HG03378 (cell line): Measurements from ENCODE around the gene ZBTB5.
"Not testable (repeated sequence)": the region's sequence is repeated elsewhere in the genome, so short reads cannot be mapped to it uniquely, and the experiment has no call there.

Experiments used
- ATAC-seq: cut with Tn5 transposase; IDR thresholded peaks from one replicate; pipeline ENCODE4 v1.9.1; 2021; ENCODE audit warnings: mild to moderate bottlenecking, moderate library complexity; ENCODE audit not compliant: unreplicated experiment

Gene ZBTB5

DNA sequence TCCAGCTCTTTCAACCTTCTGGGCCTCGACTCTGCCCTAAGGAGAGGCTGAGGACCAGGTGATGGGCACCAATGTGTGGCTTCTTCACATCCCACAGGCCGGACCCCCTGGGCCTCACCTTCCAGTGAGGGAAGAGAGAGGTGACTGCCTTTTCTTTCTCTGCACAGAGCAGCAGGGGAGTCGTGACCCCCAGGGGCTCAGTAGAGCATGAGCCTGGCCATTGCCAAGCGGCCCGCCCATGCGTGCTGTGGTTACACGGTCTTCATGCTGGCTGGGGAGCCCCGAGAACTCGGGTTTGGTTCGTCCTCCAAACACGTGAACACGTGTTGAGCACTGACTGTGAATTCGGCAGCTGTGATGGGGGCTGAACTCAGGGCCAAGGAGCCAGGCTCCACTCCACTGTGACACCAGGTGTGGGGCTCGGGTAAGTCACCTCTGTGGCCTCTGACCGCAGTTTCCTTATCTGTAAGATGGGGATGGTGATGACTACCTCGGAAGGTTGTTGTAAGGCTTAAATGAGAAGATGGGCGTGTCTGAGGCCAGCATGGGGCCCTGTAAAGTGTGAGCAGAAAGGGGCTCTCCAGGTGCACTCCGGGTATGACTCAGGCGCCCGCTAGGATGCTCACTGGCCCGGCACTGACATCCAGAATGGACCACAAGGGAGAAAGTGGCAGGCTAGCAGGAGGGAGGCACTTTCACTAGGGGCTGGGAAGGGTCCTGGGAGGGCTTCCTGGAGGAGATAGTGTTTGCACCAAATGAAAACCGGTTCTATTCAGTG lies 56.1 kb downstream of the ZBTB5 start:
- ATAC-seq = peak; percentile 89

DNA sequence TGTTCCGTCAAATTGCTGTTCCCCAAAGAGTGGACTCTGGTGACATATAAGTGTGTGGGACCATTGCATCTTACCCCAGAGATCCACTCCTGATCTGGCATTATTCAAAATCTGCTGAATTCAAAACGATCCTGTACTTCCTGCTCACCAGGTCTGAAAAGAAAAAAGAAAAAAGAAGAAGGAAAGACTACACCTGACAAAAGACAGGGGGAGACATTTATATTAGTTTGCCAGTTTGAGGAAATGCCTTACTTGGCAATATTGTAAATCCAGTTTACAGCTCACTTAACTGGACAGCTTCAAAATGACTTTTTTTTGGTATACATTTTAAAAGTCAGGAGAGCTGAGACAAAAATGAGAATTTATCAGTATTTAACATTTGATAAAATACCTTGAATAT lies 57.8 kb downstream of the ZBTB5 start:
- ATAC-seq = no peak

DNA sequence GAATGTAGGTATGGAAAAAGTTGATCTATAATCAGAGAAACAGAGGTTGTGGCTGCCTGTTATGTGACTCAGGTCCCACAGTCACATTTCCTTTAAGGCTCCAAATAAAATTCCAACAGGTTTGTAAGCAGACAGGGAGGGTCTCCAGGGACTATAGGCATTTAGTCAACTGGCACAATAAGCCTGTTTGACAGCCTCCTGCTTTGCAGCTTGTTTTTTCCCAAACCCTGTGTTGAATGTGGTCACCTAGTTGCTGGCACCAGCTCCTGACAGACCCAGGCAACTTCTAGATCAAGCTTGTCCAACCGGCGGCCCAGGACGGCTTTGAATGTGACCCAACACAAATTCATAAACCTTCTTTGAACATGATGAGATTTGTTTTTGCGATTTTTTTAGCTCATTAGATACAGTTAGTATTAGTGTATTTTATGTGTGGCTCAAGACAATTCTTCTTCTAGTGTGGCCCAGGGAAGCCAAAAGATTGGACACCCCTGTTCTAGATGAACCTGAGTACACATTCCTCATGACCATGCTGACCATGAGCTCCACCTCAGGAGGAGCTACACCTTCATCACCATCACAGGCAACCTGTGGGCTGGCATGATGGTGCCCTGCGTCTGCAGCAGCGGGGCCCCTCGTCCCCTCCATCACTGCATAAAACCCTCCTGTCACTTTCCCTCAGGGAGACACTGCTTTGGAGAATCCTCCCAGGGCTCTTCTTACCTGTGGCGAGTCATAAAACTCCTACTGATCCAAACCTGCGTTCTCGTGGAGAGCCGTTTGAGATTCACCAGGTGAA lies 58.4 kb downstream of the ZBTB5 start:
- no peak for ATAC-seq

DNA sequence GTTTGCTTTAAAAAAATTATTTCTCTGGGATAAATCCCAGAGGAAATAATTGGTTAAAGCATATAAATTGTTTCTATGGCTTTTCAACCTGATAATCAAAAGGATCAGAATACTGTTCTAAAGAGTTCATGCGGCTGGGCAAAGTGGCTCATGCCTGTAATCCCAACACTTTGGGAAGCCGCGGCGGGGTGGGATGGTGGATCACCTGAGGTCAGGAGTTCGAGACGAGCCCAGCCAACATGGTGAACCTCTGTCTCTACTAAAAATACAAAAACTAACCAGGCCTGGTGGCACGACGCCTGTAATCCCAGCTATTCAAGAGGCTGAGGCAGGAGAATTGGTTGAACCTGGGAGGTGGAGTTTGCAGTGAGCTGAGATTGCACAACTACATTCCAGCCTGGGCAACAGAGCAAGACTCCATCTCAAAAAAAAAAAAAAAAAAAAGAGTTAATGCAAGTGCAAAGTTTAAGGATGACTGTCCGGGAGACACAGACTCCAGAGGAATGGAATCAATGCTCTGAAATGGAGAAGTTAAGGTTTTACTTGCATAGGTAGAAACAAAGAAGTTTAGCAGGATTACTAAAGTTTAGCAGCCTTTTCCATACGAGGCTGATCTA lies 59.4 kb downstream of the ZBTB5 start:
- ATAC-seq = no peak

DNA sequence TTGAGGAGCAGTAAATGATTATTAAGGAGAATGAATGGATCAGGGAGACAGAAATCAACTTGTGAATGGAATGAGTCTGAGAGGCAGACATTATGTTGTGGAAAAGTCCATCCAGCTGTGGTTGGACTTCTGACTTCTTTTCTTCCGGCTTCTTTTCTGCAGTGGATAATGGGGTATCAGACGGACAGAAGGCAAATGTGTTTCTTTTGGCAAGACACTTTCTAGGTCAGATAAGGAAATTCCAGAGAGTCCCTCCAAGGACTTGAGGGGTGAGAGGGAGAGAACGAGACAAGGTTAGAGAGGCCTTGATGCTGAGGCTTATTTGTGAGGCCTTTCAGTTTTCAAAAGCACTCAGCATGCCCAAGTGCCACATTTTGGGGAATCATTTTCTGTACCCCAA lies 59.9 kb downstream of the ZBTB5 start:
- no peak for ATAC-seq

DNA sequence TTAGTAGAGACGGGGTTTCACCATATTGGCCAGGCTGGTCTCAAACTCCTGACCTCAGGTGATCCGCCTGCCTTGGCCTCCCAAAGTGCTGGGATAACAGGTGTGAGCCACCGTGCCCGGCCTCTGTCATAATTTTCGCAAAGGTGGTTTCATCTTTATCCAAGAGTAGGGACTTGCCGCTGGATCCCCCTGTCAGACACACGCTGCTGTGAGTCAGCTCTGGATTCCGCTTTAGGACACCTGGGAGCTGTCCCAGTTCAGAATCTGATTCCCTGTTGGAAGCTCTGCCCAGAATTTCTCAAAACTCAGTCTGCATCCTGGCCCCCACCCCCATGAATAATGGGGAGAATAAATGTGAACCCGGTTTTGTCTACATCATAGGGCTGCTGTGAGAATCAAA lies 60.7 kb downstream of the ZBTB5 start:
- no peak for ATAC-seq

DNA sequence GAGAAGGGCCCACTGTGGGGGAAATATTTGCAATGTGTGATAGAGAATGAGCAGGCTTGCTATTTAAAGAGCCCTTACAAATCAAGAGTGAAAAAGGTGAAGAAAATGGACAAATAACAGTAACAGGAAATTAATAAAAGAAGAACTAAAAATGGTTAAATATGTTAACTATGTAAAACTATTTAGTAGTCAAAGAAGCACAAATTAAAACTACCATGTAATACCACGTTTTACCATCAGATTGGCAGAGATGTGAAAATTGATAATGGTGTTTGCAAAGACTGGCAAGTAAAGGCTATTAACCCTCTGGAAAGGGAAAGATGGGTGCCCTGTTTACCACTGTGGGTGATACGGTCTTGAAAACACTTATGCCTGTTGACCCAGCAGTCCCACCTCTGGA lies 65.9 kb downstream of the ZBTB5 start:
- ATAC-seq = no peak

DNA sequence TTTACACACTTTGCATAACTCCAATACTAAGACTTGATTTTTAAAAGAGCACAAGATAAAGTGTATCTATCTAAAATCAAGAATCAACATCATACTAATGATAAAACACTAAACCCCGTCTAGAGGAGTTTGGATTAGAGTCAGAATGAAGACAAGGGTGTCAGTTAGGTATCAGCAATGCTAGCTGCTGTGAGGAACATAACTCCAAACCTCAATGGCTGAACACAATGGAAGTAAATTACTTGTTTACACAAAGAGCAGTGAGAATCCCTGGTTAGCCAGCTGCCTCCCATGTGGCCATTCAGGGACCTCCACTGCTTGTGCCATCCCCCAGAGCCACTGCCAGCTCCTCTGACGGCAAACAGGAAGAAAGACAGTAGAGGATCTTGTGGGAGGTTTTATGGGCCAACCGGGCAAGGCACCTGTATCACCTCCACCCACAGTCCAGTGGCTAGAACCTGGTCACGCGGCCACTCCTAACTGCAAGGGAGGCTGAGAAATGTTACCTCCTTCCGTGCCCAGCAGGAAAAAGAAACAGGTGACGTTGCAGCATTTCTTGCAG lies 66.7 kb downstream of the ZBTB5 start:
- no peak for ATAC-seq

DNA sequence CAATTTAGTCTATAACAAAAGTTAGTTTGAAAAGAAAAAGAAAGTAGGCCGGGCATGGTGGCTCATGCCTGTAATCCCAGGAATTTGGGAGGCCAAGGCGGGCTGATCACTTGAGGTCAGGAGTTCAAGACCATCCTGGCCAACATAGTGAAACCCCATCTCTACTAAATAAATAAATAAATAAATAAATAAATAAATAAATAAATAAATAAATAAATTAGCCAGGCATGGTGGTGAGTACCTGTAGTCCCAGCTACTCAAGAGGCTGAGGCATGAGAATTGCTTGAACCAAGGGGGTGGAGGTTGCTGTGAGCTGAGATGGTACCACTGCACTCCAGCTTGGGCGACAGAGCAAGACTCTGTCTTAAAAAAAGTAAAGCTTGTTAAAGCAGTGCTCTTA lies 67.3 kb downstream of the ZBTB5 start:
- not testable (repeated sequence) for ATAC-seq

DNA sequence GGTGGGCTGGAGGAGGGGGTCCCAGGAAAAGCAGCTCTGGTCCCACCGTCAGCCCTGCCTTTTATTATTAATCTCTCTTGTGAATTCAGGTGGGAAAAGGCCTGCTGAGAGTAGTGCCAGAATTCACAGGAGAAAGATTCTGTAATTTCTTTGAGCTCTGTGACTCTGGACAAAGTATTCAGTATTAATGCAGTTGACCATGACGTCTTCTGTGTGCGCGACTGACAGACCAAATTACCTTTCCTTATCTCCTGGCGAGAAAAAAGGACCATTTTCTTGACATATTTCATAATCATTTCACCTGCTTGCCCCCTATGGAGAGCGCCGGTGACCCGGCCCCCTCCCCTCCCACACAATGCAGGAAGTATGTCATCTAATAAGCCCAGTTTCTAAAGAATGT lies 69.6 kb downstream of the ZBTB5 start:
- no peak for ATAC-seq

DNA sequence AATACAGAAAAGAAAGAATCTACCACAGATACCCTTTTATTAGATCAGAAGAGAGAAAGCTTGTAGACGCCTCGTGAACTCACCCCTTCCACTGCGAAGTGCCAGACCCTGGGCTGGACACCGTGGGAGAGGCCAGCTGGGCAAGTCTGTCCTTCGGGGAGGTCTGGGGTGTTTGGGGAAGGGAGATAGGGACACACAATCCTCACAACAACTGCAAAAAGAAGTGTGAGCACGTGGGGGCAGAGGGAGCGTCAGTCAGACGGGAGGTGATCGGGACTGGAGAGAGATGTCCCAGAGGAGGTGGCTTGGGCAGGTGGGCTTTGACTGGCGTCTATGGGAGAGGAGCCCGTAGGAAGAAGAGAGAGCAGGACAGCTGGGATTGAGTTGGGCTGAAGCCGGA lies 70.0 kb downstream of the ZBTB5 start:
- ATAC-seq = no peak

DNA sequence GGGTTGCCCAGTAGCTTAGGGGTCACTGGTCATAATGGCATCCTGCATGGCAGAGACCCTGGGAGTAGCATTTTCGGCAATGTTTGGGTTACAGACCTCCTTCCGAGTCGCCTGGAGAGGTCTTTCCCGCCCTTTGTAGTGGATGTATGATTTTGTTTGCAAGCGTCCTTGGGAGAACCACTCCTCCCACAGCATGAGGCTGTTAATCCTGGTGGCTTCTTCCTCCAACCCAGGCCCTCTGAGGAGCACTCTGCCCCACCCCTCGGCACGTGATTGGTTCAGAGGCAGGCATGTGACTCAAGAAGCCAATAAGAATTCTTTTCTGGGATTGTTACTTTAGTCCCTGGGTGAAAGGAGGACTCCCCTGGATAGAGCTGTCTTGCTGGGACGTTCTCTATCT lies 73.0 kb downstream of the ZBTB5 start:
- no peak for ATAC-seq

DNA sequence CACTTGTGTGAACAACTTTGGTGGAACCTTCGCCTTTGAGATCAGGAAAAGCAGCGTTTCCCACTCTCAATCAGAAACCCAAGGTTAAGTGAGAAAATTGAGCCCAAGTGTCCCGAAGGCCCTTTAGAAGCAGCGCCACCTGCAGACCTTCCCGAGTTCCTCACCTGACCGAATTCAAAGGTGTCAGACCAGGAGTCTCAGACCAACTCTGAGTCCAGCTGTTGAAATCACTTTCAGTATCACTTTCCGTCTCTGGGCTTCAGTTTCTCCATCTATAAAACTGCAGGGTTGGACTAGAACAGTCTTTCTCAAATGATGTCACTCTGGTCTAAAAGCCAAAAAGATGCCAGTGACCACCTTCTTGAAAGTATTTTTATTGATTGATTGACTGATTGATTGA lies 74.5 kb downstream of the ZBTB5 start:
- ATAC-seq = peak; percentile 80
